GM19372 (cell line): Measurements from ENCODE around the gene PLEKHG7.
A peak's percentile ranks its signal among the peaks of the same experiment; 100 is the strongest.
"Not testable (repeated sequence)": the region's sequence is repeated elsewhere in the genome, so short reads cannot be mapped to it uniquely, and the experiment has no call there.

Source experiments
- ATAC-seq: cut with Tn5 transposase; IDR thresholded peaks from one replicate; pipeline ENCODE4 v1.9.1; 2021; ENCODE audit warnings: mild to moderate bottlenecking, low read depth, moderate library complexity; ENCODE audit not compliant: unreplicated experiment

The PLEKHG7 gene

DNA sequence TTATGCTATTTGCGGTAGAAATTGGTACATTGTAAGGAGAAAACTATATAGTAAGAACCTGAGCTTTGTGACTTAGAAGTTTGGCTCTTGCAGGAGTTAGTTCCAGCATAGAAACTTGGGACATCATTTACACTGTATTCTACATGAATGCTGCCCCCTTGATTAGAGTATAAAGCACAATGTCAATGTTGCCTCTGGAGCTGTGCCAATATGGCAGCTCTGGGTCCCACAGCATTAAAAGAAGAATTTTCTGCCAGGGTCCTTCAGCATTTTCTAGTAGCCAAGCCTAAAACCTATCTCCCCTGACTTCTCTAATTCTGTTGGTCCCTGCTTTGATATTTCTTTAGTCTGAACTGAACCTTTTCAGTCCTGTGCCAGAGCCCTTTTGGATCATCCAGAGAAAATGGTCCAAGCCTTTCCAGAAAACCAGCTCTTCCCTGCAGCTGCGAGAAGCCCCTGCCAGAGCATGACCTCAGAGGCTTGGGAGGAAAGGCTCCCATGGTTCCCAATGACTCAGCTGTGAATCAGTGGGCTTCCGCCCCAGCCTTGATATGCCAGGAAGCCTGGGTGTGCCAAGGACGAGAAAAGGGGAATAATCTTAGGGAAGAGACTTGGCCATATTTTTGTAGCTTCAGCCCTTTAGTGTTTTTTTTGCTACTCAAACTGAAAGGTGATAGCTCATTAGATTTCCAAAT, 43.2 kb downstream of the PLEKHG7 start:
- ATAC-seq = no peak

DNA sequence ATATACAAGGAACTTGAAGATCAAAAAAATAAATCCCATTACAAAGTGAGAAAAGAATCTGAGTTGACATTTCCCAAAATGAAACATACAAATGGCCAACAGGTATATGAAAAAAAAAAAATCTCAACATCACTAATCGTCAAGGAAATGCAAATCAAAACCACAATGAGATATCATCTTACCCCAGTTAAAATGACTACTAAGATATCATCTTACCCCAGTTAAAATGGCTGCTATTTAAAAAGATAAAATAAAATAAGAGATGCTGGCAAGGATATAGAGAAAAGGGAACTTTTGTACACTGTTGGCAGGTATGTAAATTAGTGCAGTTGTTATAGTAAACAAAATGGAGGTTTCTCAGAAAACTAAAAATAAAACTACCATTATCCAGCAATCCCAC, 44.4 kb downstream of the PLEKHG7 start:
- ATAC-seq = no peak

- not testable (repeated sequence) for ATAC-seq
These were observed 46.9 kb downstream of the PLEKHG7 start for GRCh38 chr12:92749691-92750090.

GRCh38 chr12:92753976-92754885, 51.4 kb downstream of the PLEKHG7 start:
- ATAC-seq = no peak

DNA sequence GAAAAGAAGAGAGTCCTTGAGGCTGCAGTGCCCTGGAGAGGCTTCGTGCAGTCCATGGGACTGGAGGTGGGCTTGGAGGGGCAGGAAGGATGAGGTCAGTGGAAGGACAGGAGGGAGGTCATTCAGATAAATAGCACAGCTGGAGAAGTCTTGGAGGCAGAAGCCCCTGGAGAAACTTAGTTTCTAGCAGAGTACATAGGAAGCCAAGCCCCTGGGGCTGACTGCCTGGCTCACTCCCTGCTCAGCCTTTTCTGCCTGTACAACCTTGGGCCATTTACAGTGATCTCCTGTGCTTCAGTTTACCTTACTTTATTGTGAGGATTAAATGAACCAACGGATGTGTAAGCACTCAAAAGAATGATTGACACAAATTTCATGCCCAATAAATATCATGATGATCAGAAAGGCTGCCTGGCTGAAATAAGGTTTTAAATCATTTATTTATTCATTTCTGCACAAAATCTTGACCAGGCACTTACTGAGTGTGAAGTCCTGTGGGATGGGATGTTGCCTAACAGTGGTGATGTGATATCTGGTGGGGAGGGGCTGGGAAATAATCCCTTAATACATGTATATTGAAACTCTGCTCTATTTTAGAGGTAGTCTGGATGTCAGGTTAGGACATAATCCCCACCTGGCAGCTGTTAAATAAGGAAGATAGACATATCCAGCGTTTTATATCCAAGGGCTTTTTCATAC, 54.3 kb downstream of the PLEKHG7 start:
- ATAC-seq = no peak

DNA sequence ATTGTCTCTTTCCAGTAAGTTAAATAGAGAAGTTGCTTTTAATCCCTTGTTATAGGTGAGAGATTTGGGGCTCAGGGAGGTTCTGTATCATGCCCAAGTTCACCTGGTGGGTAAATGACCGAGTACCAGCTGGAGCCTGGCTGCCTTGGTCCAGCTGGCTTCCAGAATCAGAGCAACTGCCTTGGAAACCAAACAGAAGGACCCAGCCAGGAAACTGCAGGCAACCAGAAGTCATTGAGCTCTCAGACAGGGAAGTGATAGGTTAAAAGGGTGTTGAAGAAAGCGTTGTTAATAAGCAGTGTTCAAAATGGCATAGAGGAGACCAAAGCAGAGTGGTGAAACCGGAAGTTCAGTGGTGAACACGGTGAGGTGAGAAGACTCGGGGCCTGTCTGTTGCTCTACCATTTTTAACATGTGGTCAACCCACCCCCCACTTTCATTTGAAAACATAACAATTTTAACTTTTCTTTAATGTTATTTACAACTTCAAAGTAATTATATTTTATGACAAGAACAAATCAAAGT, 54.9 kb downstream of the PLEKHG7 start:
- no peak for ATAC-seq

DNA sequence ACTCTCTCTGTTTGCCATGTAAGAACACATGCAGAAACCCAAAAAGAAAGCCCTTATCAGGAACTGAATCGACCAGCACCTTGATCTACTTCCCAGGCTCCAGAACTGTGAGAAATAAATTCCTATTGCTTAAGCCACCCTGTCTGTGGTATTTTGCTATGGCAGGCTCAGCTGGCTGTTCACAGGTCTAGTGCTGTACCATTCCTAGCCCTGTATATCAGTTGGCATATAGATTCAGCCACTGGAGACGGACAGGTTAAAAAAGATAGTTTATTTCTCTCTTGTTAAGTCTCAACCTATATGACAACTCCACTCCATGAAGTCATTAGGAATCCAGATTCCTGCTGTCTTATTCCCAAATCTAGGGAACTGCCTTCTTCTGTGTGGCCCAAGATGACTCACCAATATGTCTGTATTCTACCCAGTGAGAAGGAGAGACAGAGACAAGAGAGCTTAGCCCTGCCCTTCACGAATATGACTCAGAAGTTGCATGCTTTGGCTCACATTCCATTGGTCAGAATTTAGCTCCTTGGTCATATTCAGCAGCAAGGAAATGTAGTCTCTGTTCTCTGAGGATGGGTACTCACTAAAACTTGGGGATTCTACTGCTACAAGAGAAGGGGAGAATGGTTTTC, 57.0 kb downstream of the PLEKHG7 start:
- no peak for ATAC-seq

- ATAC-seq = no peak
These were observed 60.0 kb downstream of the PLEKHG7 start for GRCh38 chr12:92762773-92763172.

DNA sequence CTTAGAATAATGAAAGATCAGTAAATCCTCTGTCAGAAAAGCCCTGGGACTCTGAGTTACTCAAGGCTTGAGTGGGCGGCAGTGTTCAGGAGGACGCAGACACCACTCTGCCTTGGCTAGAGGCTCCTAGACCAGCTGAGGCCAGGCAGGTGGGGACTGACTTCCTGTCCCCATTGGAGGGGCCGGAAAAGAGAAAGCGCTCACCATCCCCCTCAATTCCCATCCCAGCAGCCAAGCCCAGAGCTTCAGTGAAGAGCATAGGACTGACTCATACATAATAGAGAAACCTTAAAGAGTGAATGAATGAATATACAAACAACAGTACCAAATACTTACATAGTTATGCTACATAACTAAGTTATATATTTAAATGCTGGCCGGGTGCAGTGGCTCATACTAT, 62.0 kb downstream of the PLEKHG7 start:
- no peak for ATAC-seq

DNA sequence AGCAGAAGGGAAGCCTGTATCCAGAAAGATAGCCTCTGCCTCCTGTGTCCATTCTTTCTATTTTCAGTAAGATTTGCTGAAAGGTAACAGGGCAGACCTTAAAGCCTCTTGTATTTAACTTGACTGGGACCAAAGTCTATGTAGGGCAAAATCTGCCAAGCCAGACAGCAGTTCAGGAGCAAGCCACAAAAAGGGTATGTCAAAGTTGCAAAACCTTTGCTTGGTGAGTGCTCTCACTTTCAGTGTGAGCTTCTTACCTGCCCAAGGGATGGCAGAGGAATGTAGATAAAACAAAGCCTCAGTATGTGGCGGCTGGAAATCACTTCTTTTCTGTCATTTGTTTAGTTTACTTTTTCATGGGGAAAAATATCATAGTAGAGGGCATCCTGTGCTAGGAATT, 63.1 kb downstream of the PLEKHG7 start:
- ATAC-seq = no peak

DNA sequence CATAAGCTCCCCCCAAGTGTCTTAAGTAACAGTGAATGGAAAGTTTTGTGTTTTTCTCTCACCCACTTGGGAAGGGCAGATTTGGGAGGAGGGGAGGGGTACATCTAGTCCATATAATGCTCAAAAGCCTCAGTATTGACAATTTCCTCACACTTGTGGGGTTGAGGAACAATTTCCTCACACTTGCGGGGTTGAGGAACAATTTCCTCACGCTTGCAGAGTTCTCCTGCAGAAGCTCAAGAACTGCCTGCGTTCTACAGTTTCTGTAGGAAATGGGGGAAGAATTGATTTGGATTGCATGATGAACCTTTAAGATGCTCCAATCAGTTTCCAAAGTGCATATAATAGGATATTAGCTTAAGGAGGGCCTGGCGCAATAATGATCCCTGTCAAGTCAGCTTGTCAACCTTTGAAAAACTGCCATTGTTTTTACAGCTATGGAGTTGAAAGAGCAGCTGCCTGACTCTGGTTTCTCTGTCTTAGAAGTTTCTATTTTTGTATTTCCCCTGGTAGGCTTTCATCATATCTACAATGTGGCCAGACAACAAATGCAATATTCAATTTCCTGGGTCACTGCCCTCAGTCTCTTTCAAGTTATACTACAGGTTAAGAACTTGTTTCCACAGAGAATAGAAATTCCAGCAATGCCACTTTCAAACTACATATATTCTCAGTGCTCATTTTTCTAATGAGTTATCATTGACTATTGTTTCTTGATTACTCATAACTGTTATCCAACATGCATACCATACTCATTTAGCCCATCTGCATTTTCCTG, 66.5 kb downstream of the PLEKHG7 start:
- ATAC-seq = peak; percentile 78

DNA sequence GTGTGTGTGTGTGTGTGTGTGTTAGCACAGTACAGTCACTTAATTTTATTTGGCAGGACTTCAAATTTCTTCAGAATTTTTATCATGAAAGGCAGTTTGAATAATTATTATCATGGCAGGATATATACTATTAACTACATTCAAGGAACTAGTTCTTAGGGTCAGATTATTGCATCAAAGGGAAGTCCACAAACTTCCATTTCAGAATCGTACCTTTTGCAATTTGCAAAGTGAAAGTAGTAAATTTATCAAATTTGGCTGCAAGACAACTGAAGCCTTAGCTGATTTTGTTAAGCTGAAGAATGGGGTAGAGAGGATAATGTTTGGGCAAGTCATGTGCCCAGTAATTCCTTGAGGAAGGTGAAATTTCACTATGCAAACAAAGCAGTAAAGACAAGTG, 68.2 kb downstream of the PLEKHG7 start:
- ATAC-seq = no peak

GRCh38 chr12:92775416-92775815, 72.6 kb downstream of the PLEKHG7 start:
- ATAC-seq = no peak

- ATAC-seq = no peak
These were observed 75.7 kb downstream of the PLEKHG7 start for GRCh38 chr12:92778525-92778924.

GRCh38 chr12:92779902-92780301, 77.1 kb downstream of the PLEKHG7 start:
- no peak for ATAC-seq

DNA sequence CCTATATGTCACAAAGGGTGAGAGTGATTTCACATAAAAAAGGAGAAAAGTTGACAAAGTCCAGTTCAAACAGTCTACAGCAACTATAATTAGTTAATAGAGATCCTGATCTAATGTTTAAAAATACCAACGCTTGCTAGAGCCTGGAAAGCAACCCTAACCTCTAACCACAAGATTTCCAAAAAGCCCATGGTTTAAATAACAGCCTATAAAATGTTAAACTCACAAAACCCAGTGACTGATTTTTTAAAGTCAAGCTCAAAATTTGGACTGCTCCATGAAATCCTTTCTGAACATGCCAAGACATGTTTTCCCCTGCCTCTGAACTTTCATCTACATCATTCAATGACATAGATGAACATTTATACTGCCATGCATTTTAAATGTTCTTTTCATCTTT, 81.6 kb downstream of the PLEKHG7 start:
- no peak for ATAC-seq

DNA sequence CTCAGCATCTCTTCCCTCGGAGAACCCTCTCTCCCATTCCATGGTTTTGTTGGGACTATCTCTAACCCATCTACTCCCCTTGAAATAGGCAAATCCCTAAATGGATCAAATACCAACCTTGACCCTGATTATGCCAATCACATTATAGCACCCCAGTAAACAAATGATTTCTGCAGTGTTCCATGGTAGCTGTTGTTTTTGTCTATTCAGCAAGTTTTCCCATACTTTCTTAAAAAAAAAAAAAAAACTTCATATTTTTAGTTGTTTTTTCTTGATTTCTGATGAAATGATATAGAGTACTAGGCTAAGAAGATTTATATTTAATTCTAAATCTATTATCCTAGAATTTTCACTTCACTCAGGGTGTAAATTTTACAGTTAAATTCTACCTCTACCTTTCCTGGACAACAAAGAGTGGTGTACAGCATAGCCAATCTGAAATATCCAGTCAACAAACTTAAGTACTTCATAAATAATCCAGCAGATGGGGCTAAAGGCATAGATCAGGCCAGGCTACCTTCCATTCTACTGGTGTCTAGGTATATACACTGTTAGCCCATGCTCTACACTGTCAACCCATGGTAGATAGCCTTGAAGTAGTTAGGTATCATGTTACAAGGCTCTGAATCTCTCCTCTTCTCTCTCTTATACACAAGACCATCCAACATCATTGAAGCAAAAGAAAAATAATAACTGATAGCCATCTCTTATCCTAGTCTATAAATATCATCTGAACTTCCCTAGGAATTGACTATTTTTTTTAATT, 82.2 kb downstream of the PLEKHG7 start:
- ATAC-seq = peak; percentile 93

DNA sequence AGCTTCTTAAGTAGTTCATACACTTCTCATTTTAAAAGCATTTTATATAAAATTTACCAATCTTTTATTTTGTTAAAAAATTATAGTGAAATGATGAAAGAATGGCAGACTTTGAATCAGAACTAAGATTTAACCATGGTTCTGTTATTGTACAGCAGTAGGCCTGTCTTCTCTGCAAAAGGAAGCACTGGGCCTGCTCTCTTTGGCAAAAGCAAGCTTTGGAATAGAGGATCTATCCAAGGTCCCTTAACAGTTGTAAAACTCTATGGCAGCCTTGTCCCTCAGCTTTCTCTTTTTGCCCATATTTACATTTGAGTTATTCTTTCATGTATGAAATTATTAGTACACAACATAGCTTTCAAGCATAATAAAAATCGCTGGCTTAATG, 82.8 kb downstream of the PLEKHG7 start:
- ATAC-seq = no peak

DNA sequence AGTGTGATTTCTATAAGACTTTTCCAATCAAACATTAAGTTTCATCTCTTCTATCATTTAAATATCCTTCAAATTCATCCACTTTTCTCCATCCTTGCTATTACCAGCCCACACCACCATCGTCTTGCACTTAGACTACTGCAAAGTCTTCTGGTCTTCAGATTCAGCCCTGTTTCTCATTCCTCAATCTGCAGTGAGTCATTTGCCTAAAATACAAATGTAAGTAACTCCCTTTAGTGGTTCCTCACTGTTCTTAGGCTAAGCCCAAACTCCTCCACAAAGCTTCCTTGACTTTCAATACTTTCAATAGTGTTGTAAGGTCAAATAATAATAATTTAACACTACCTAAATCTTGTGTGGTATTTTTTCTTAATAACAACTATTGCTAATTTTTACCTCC, 83.3 kb downstream of the PLEKHG7 start:
- ATAC-seq = no peak
